ENCODE measurements around the gene GSK3A.

DNA sequence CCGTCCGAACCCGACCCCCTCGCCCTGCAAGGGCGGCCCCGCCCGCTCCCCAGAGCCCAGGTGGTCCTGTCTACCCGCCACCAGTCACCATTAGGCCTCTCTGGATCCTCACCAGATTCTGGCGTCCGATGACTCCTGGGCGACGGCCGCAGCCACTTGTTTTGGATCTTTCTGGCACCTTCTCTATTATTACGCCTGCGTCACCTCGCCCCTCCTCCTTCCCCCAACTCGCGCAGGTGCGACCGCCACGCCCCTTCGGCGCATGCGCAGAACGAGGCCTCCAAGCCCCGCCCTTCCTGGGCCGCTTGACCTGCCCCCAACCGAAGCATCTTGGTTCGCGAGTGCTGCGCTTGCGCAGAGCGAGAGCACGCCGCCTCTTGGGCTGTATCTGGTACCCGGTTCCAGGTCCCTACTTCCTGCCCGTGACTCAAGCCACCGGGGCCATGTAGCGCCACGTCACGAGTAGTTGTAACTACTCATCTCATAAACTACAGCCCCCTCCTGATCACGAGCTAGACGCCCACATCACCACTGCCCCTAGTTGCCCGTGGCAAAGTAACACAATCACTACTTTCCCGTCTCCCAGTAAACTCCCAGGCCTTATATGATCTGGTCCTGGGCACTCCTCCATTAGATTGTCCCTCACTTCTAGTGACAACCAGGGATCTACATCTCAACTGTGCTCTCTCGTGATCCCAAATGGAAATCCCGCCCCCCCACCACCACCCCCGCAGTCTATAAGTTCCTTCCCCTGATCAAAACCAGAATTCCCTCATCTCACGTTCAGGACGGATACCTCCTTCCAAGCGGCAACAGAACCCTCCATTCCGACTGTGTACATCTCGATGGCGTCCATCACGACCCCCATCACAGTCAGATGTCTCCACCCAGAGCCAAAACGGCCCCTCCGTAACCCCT is 24.6 kb downstream of the GSK3A start, which contains the start of gene DEDD2:
- TF ChIP-seq POLR2A (IDR thresholded peaks at IDR 0.05) (peak in 2 of 3 donors; percentile 60 to 73), CTCF (IDR thresholded peaks at IDR 0.05 in 8 of 11, conservative IDR thresholded peaks at IDR 0.05 in 3 of 11) (peak in 4 of 11 experiments; percentile 3 to 23 (median 16)), POLR2AphosphoS5 (IDR thresholded peaks at IDR 0.05) (peak; percentile 96 to 97 (median 96))
